Stimulated activated memory B cell treated with anti-CD40 and anti-IgM and Interleukin-4, amounts not matched to agents 10 μg/mL and 1 μg/mL and 100 μg/mL, for 72 hours (primary cell): ENCODE results near the gene INSIG2.

Experiments used
- ATAC-seq: fragments of 150-1000 bp; cut with Tn5 transposase; 2 replicates; pipeline ENCODE4 v1.10.0; 2021
- H3K27ac Mint-ChIP-seq: one replicate; pipeline ENCODE4 v1.8.0; 2022; ENCODE audit warnings: mild to moderate bottlenecking, mixed read lengths
- H3K27me3 Mint-ChIP-seq: one replicate; pipeline ENCODE4 v1.8.0; 2022; ENCODE audit warnings: mixed read lengths
- H3K36me3 Mint-ChIP-seq: one replicate; pipeline ENCODE4 v1.8.0; 2022; ENCODE audit warnings: mixed read lengths
- H3K4me1 Mint-ChIP-seq: one replicate; pipeline ENCODE4 v1.8.0; 2022; ENCODE audit warnings: mixed read lengths
- H3K4me3 Mint-ChIP-seq: one replicate; pipeline ENCODE4 v1.8.0; 2022; ENCODE audit warnings: mild to moderate bottlenecking, moderate library complexity, mixed read lengths
- H3K9me3 Mint-ChIP-seq: one replicate; pipeline ENCODE4 v1.8.0; 2022; ENCODE audit warnings: mixed read lengths

INSIG2 gene

GRCh38 chr2:118105497-118105896, 17.2 kb downstream of the INSIG2 start:
- no peak for ATAC-seq
- Mint-ChIP-seq H3K27ac (no peak overlapping the region), H3K4me1 (peaks cover 10% of the 10 kb centered on the region), H3K36me3 (peaks cover 60% of the 10 kb centered on the region), H3K27me3 (no peaks in the 10 kb centered on the region), H3K9me3 (no peaks in the 10 kb centered on the region), H3K4me3 (no peak overlapping the region)

DNA sequence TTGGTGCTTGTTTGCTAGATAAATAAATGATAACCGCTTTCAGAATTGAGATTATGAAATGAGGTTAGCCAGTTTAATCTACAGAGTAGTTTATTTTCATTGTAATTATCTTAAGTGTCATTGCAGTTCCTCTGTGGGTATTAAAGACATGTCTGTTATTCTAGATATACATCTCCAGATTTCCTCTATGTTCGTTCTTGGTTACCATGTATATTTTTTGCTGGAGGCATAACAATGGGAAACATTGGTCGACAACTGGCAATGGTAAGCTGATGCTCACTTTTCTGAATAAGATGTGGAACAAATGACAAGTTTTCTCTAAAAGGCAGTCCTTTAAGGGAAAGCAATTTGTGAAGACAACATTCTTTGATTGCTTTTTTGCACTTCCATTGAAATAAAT, 18.7 kb downstream of the INSIG2 start:
- H3K27ac Mint-ChIP-seq, result no peak overlapping the region
- H3K4me1 Mint-ChIP-seq, result peaks cover 10% of the 10 kb centered on the region
- H3K4me3 Mint-ChIP-seq, result no peak overlapping the region
- ATAC-seq, result no peak
- H3K27me3 Mint-ChIP-seq, result no peaks in the 10 kb centered on the region
- no peaks in the 10 kb centered on the region for H3K9me3 Mint-ChIP-seq
- H3K36me3 Mint-ChIP-seq, result peaks cover 61% of the 10 kb centered on the region

GRCh38 chr2:118110310-118110709, 22.0 kb downstream of the INSIG2 start:
- Mint-ChIP-seq H3K27ac (no peak overlapping the region), H3K9me3 (no peaks in the 10 kb centered on the region), H3K4me3 (no peak overlapping the region), H3K27me3 (no peaks in the 10 kb centered on the region), H3K36me3 (peaks cover 54% of the 10 kb centered on the region), H3K4me1 (no peaks in the 10 kb centered on the region)
- no peak for ATAC-seq

DNA sequence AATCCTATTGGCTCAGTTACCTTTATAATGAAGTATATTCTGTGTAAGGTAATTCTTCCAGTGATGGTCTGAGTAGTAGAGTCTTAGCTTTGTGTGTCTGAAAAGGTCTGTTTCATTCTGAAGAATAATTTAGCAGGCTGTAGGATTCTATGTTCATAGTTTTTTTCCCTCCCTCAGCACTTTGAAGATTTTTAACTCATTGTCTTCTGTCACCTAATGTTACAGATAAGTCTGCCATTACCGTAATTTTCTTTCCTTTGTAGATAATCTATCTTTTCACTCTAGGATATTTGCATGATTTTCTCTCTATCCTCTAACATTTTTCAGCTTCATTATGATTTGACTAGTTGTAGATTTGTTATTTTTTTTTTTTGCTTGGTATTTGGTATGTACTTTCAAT, 22.7 kb downstream of the INSIG2 start:
- H3K4me3 Mint-ChIP-seq, result no peak overlapping the region
- no peak for ATAC-seq
- no peaks in the 10 kb centered on the region for H3K4me1 Mint-ChIP-seq
- H3K27me3 Mint-ChIP-seq, result no peaks in the 10 kb centered on the region
- no peaks in the 10 kb centered on the region for H3K9me3 Mint-ChIP-seq
- H3K27ac Mint-ChIP-seq, result no peak overlapping the region
- peaks cover 50% of the 10 kb centered on the region for H3K36me3 Mint-ChIP-seq

- no peak for ATAC-seq
- Mint-ChIP-seq H3K9me3 (no peaks in the 10 kb centered on the region), H3K36me3 (peaks cover 31% of the 10 kb centered on the region), H3K27me3 (no peaks in the 10 kb centered on the region), H3K4me1 (no peaks in the 10 kb centered on the region), H3K27ac (no peak overlapping the region), H3K4me3 (no peak overlapping the region)
Measured at GRCh38 chr2:118112771-118113334, 24.6 kb downstream of the INSIG2 start.

DNA sequence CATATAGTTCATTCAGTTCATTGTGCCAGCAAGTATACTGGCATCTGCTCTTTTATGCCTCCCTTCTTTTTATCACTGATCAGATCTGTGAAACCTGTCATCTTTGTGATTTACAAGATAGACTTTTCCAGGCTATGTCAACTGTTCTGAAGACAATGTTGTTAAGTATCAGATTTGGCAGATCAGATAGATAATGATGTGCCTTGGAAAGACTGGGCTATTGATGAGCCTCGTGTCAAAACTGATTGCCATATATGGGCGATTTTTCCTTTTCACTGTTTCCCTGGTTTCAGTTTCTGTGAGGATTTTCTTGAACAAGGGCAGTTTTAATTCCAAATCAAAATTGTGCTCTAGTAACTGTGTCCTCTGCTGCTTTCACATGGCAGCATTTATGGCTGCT, 26.6 kb downstream of the INSIG2 start:
- no peaks in the 10 kb centered on the region for H3K9me3 Mint-ChIP-seq
- H3K27ac Mint-ChIP-seq, result no peak overlapping the region
- peaks cover 18% of the 10 kb centered on the region for H3K36me3 Mint-ChIP-seq
- H3K27me3 Mint-ChIP-seq, result no peaks in the 10 kb centered on the region
- no peak overlapping the region for H3K4me3 Mint-ChIP-seq
- ATAC-seq, result no peak
- no peaks in the 10 kb centered on the region for H3K4me1 Mint-ChIP-seq

- Mint-ChIP-seq H3K4me1 (no peaks in the 10 kb centered on the region), H3K4me3 (no peak overlapping the region), H3K9me3 (no peaks in the 10 kb centered on the region), H3K27me3 (no peaks in the 10 kb centered on the region), H3K27ac (no peak overlapping the region), H3K36me3 (peaks cover 12% of the 10 kb centered on the region)
- ATAC-seq, result no peak
Measured at GRCh38 chr2:118115761-118116160, 27.5 kb downstream of the INSIG2 start.

GRCh38 chr2:118118479-118118878, 30.2 kb downstream of the INSIG2 start:
- Mint-ChIP-seq H3K9me3 (no peaks in the 10 kb centered on the region), H3K4me3 (no peak overlapping the region), H3K36me3 (no peaks in the 10 kb centered on the region), H3K27ac (no peak overlapping the region), H3K27me3 (no peaks in the 10 kb centered on the region), H3K4me1 (peaks cover 18% of the 10 kb centered on the region)
- no peak for ATAC-seq

DNA sequence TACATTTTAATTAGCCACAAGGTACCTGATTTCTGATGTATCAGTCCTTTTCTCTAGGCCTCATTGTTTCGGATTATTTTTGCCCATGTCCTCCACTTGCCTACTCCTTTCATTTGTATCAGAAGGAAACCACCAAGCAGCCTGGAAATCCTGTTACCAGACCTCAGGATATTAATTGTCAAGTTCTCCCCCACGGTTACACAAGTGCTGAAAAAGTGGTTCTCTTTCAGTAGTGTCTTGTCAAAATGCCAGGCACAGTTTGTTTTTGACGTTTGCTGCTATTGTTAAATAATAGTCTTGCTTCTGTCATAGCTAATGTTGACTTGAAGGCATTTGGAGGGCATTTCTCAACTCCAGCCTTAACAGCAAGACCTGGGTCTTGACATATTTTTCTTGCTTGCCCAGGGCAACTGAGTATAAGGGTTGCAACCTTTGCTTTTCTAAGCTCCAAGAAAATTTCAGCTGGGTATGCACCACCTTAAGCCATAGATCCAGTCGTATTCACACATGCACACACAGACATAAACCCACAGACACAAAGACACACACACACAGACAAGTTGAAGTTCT, 31.0 kb downstream of the INSIG2 start:
- H3K4me1 Mint-ChIP-seq, result peaks cover 18% of the 10 kb centered on the region
- H3K9me3 Mint-ChIP-seq, result no peaks in the 10 kb centered on the region
- no peak overlapping the region for H3K27ac Mint-ChIP-seq
- H3K36me3 Mint-ChIP-seq, result no peaks in the 10 kb centered on the region
- no peaks in the 10 kb centered on the region for H3K27me3 Mint-ChIP-seq
- no peak for ATAC-seq
- H3K4me3 Mint-ChIP-seq, result no peak overlapping the region

DNA sequence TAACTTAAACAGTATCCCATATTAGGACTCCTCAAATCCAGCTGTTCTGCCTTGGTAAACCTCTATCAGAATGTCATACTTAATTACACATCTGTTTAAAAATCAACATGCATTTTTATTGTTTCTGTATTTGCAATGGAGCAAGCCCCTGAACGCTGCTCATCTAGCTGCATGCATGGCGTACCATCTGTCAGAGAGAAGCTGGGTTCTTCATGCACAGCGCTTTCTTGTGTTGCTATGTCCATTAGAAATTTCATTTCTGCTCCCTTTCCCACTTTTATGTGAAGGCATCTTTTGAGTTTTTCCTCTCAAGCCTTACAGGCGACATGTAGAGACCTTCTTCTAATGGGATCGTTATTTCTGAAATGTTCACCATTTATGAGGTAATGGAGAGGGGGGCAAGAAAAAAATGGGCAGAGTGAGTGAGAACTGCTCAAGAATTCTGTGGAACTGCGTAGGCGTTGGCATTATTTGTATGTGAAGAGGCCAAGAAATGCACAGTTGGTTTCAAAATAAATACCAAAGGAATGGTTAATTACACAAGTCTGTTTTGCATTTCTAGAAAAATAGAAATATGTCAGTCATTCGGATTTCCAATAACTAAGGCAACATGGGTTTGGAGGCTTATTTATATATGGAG, 31.6 kb downstream of the INSIG2 start:
- H3K4me3 Mint-ChIP-seq, result no peak overlapping the region
- ATAC-seq, result no peak
- no peaks in the 10 kb centered on the region for H3K9me3 Mint-ChIP-seq
- H3K27ac Mint-ChIP-seq, result no peak overlapping the region
- H3K36me3 Mint-ChIP-seq, result no peaks in the 10 kb centered on the region
- H3K27me3 Mint-ChIP-seq, result no peaks in the 10 kb centered on the region
- peaks cover 18% of the 10 kb centered on the region for H3K4me1 Mint-ChIP-seq

DNA sequence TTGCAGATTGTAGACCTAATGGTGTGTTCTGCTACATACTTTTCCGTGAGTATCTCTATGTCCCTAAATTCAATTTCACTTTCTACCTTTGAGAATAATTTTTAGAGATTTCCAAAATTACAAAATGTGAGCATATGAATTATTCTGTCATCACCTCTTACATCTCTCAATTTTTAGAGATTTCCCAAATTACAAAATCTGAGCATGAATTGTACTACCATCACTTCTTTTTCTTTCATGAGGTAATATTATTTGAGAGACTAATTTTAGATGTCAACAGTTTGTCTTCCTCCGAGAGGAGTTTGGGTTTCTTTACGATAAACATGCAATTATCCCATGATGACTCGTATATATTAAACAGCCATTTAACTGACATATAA, 32.1 kb downstream of the INSIG2 start:
- no peak overlapping the region for H3K27ac Mint-ChIP-seq
- H3K4me1 Mint-ChIP-seq, result peaks cover 18% of the 10 kb centered on the region
- no peaks in the 10 kb centered on the region for H3K9me3 Mint-ChIP-seq
- no peak for ATAC-seq
- no peaks in the 10 kb centered on the region for H3K36me3 Mint-ChIP-seq
- no peak overlapping the region for H3K4me3 Mint-ChIP-seq
- no peaks in the 10 kb centered on the region for H3K27me3 Mint-ChIP-seq

DNA sequence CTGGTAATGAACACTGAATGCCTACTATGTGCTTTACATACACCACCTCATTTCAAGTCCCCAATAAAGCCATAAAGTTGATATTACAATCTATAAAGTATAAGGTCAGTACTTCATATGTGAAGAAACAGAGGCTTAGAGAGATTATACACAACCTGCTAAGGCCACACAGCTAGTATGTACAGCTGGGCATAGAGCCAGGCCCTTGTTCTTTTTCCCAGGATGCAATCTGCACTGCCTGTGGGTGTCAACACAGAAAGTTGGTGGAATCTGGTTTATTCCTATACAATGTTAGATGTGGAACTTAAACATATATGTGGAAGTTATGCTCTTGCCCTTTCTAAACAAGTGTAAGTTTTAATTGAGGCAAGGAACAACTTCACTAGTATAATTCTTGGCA, 32.8 kb downstream of the INSIG2 start:
- Mint-ChIP-seq H3K36me3 (no peaks in the 10 kb centered on the region), H3K4me3 (no peak overlapping the region), H3K27ac (no peak overlapping the region), H3K4me1 (peaks cover 18% of the 10 kb centered on the region), H3K27me3 (peaks cover 4% of the 10 kb centered on the region), H3K9me3 (no peaks in the 10 kb centered on the region)
- no peak for ATAC-seq

DNA sequence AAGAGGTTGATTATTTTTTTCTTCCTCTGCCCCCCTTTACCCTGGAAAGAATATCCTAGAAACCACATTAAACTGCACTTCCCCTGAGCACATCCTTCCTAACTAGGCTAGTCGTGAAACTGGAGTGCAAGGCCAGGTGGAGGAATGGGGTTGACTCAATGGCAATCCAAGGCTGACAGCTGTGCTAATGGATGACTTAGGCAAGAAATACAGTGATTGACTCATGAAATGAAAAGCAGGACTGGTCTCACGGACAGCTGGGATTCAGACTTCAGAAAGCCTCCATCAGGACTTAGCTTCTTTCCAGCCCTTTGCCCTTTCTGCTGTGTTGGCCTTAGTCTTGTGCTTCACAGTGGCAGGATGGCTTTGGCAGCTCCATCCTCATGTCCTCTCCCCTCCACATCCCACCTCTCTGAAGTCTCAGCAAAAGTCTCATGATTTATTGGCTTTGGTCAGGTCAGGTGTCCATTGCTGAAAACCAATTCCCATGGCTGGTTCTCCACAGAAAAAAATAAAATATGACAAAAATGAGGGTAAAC, 33.8 kb downstream of the INSIG2 start:
- Mint-ChIP-seq H3K27ac (peak overlapping the region; percentile 59), H3K4me3 (peak overlapping the region; percentile 5), H3K27me3 (peaks cover 12% of the 10 kb centered on the region), H3K4me1 (peaks cover 18% of the 10 kb centered on the region), H3K36me3 (no peaks in the 10 kb centered on the region), H3K9me3 (no peaks in the 10 kb centered on the region)
- ATAC-seq, result no peak

DNA sequence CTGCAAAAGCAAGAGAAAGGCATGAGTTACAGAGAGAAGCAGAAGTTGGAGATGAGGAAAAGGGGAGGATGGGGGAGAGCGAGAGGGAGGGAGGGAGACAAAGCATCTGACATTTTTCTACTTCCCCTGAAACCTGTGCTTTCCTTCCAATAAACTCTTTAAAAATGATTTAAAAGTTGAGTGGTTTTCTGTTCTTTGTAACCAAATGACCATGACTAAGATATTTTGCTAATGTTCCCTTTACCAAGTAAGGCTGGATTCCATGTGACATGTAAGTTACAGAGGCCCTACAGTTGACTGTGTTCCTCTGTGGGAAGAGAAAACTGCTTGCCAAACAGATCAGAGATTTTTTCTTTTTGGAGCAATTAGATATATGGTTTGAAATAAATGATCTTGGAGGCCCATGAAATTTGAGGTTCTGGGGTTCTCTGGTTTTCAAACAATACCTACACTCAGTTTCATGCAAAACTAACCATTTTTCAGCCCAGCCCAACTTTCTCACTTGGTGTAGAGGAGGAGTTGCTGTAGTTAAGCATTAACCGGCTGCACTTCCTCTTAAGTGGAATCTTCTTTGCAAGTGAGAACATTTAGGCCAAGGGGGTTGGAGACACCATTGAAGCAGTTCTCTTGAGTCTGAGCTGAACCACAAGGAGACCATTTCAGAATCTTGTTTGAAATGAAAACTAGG, 34.5 kb downstream of the INSIG2 start:
- peak; percentile 66 for ATAC-seq
- Mint-ChIP-seq H3K27me3 (peaks cover 19% of the 10 kb centered on the region), H3K27ac (peak overlapping the region; percentile 59), H3K9me3 (no peaks in the 10 kb centered on the region), H3K4me3 (peak overlapping the region; percentile 5), H3K4me1 (peaks cover 18% of the 10 kb centered on the region), H3K36me3 (no peaks in the 10 kb centered on the region)

DNA sequence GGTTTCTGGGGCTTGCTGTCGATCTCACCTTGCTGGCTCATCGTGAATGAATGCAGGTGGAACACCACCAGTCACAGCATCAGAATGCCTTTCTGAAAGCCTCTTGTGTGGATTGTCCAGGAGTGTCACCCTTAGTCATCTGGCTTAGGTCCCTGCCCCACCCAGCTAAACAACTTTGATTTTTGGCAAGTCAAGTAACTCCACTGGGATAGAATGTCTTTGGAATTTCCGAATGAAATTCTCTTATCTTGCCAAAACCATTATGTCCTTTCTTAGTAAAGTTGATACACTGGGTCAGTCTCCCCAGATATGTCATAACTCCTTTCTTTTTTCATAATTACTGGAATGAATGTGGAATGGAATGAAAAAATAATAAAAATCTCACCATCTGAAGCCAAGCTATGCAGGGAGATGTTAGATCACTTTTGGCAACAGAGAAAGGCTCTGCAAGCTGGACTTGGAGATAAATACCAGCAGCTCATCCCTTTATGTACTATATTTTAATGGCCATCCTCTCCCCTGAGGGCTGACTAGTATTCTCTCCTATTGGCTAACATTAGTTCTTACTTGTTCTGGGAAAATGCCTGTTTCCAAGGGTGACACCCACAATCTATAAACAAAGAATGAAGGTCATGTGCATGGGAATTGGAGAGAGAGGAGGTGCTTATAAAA, 35.4 kb downstream of the INSIG2 start:
- H3K4me3 Mint-ChIP-seq, result no peak overlapping the region
- H3K27me3 Mint-ChIP-seq, result peaks cover 25% of the 10 kb centered on the region
- no peaks in the 10 kb centered on the region for H3K36me3 Mint-ChIP-seq
- ATAC-seq, result no peak
- no peaks in the 10 kb centered on the region for H3K9me3 Mint-ChIP-seq
- peak overlapping the region; percentile 59 for H3K27ac Mint-ChIP-seq
- H3K4me1 Mint-ChIP-seq, result peaks cover 18% of the 10 kb centered on the region
